HUES64 (cell line): ENCODE data around the gene STK32A.
A peak's percentile ranks its signal among the peaks of the same experiment; 100 is the strongest.

Experiments
- H3K27ac ChIP-seq: 2 replicates; pipeline ENCODE4 v1.7.0; 2013; ENCODE audit warnings: low read depth, low read length, inconsistent platforms
- H3K27me3 ChIP-seq: 2 replicates; pipeline ENCODE4 v1.6.1; 2013; ENCODE audit warnings: mild to moderate bottlenecking, low read length; ENCODE audit not compliant: insufficient read depth
- H3K36me3 ChIP-seq: 2 replicates; pipeline ENCODE4 v1.6.1; 2013; ENCODE audit warnings: mild to moderate bottlenecking, low read length; ENCODE audit not compliant: insufficient read depth
- H3K4me1 ChIP-seq: 2 replicates; pipeline ENCODE4 v1.6.1; 2013; ENCODE audit warnings: mild to moderate bottlenecking, low read length, moderate library complexity; ENCODE audit not compliant: insufficient read depth
- H3K4me3 ChIP-seq: 2 replicates; pipeline ENCODE4 v1.5.1; 2013; ENCODE audit warnings: mild to moderate bottlenecking, low read length, moderate library complexity
- H3K9ac ChIP-seq: 2 replicates; pipeline ENCODE4 v1.6.1; 2013; ENCODE audit warnings: mild to moderate bottlenecking, low read depth, low read length
- H3K9me3 ChIP-seq: 2 replicates; pipeline ENCODE4 v1.6.1; 2013; ENCODE audit warnings: low read depth, low read length; ENCODE audit not compliant: insufficient read depth
- WGBS: fragments of 150-250, 120-280 bp; methylation state at CpG from one replicate; pipeline ENCODE4 v1.1.7; 2013; ENCODE audit warnings: missing lambda C conversion rate; 5-methylcytosine and 5-hydroxymethylcytosine counted together

STK32A gene

GRCh38 chr5:147427521-147428401, 192.9 kb downstream of the STK32A start:
- WGBS = 97% methylated on average over 1 of the region's 1 CpG

GRCh38 chr5:147430628-147431027, 195.8 kb downstream of the STK32A start:
- Histone ChIP-seq H3K4me1 (peaks cover 40% of the 10 kb centered on the region), H3K9ac (no peak overlapping the region), H3K27me3 (no peaks in the 10 kb centered on the region), H3K9me3 (no peaks in the 10 kb centered on the region), H3K4me3 (no peak overlapping the region), H3K27ac (peak overlapping the region; percentile 9; the same call in 1 of the 2 replicates), H3K36me3 (peaks cover 61% of the 10 kb centered on the region)
- 89% methylated on average over 1 of the region's 2 CpGs for WGBS

More at GRCh38 chr5:147427521-147428401, 192.9 kb downstream of the STK32A start:
- Histone ChIP-seq H3K4me1 (peaks cover 23% of the 10 kb centered on the region), H3K4me3 (no peak overlapping the region), H3K9me3 (no peaks in the 10 kb centered on the region), H3K27me3 (no peaks in the 10 kb centered on the region), H3K27ac (no peak overlapping the region), H3K9ac (no peak overlapping the region), H3K36me3 (peaks cover 73% of the 10 kb centered on the region)

GRCh38 chr5:147431586-147431985, 196.8 kb downstream of the STK32A start:
- WGBS = 94% methylated on average over 3 of the region's 3 CpGs
- peaks cover 60% of the 10 kb centered on the region for H3K36me3 ChIP-seq
- no peak overlapping the region for H3K27ac ChIP-seq
- no peaks in the 10 kb centered on the region for H3K27me3 ChIP-seq
- no peak overlapping the region for H3K4me3 ChIP-seq
- H3K9me3 ChIP-seq = no peaks in the 10 kb centered on the region
- peaks cover 41% of the 10 kb centered on the region for H3K4me1 ChIP-seq
- H3K9ac ChIP-seq = no peak overlapping the region

- no peak overlapping the region for H3K4me3 ChIP-seq
- H3K27me3 ChIP-seq = no peaks in the 10 kb centered on the region
- H3K4me1 ChIP-seq = peaks cover 49% of the 10 kb centered on the region
- H3K27ac ChIP-seq = no peak overlapping the region
- no peak overlapping the region for H3K9ac ChIP-seq
- 89% methylated on average over 4 of the region's 4 CpGs for WGBS
- peaks cover 57% of the 10 kb centered on the region for H3K36me3 ChIP-seq
- no peaks in the 10 kb centered on the region for H3K9me3 ChIP-seq
Observed at GRCh38 chr5:147432323-147432722, 197.5 kb downstream of the STK32A start.

- H3K4me1 ChIP-seq = peaks cover 66% of the 10 kb centered on the region
- no peak overlapping the region for H3K4me3 ChIP-seq
- H3K9me3 ChIP-seq = no peaks in the 10 kb centered on the region
- H3K27me3 ChIP-seq = no peaks in the 10 kb centered on the region
- H3K36me3 ChIP-seq = peaks cover 51% of the 10 kb centered on the region
- no peak overlapping the region for H3K9ac ChIP-seq
- 90% methylated on average over 3 of the region's 3 CpGs for WGBS
- H3K27ac ChIP-seq = no peak overlapping the region
Observed at GRCh38 chr5:147434049-147434448, 199.2 kb downstream of the STK32A start.

- 82% methylated on average over 2 of the region's 3 CpGs for WGBS
- no peak overlapping the region for H3K9ac ChIP-seq
Observed at GRCh38 chr5:147436596-147436995, 201.8 kb downstream of the STK32A start.

GRCh38 chr5:147437161-147437596, 202.4 kb downstream of the STK32A start:
- WGBS = 52% methylated on average over 6 of the region's 6 CpGs
- H3K27ac ChIP-seq = peak overlapping the region; percentile 66; the same call in 1 of the 2 replicates
- H3K9me3 ChIP-seq = no peaks in the 10 kb centered on the region
- H3K27me3 ChIP-seq = no peaks in the 10 kb centered on the region
- no peak overlapping the region for H3K4me3 ChIP-seq
- H3K4me1 ChIP-seq = peaks cover 76% of the 10 kb centered on the region
- H3K9ac ChIP-seq = no peak overlapping the region
- peaks cover 62% of the 10 kb centered on the region for H3K36me3 ChIP-seq

More at GRCh38 chr5:147436596-147436995, 201.8 kb downstream of the STK32A start:
- Histone ChIP-seq H3K4me3 (no peak overlapping the region), H3K4me1 (peaks cover 76% of the 10 kb centered on the region), H3K27me3 (no peaks in the 10 kb centered on the region), H3K27ac (no peak overlapping the region), H3K9me3 (no peaks in the 10 kb centered on the region), H3K36me3 (peaks cover 59% of the 10 kb centered on the region)
